GM12873 (cell line): Measurements from ENCODE around the gene TNFRSF11A.

Source experiments
- CTCF ChIP-seq: IDR thresholded peaks from 2 replicates; pipeline ENCODE4 v1.5.1; 2012; ENCODE audit warnings: low read depth, mild to moderate bottlenecking, moderate library complexity, low read length, control low read depth; ENCODE audit not compliant: insufficient read depth; ENCODE audit errors: missing control alignments

Gene TNFRSF11A

GRCh38 chr18:62284637-62285036, 40.5 kb upstream of the TNFRSF11A start:
- no peak for TF ChIP-seq CTCF

- TF ChIP-seq CTCF: no peak
These were observed 39.8 kb upstream of the TNFRSF11A start for GRCh38 chr18:62285281-62285680.

GRCh38 chr18:62287781-62288664, 37.1 kb upstream of the TNFRSF11A start:
- TF ChIP-seq CTCF: no peak

- no peak for TF ChIP-seq CTCF
These were observed 36.5 kb upstream of the TNFRSF11A start for GRCh38 chr18:62288665-62289008.

- TF ChIP-seq CTCF: no peak
These were observed 36.1 kb upstream of the TNFRSF11A start for GRCh38 chr18:62289047-62289446.

GRCh38 chr18:62294073-62294472, 31.0 kb upstream of the TNFRSF11A start:
- no peak for TF ChIP-seq CTCF

GRCh38 chr18:62300359-62300963, 24.6 kb upstream of the TNFRSF11A start:
- TF ChIP-seq CTCF: no peak
